Endometrium (tissue), 2 donors: ENCODE data around the gene SGCG.
"Not testable (repeated sequence)": the region's sequence is repeated elsewhere in the genome, so short reads cannot be mapped to it uniquely, and the experiment has no call there.

Experiments
- FAIRE-seq: peaks from 2 replicates; lab custom pipeline; 2012; peaks lifted over from hg19 to GRCh38; lab: Jason Lieb, UNC
- donor health status: control.
- donor health status: control.

The SGCG gene

GRCh38 chr13:23212671-23213070, 31.9 kb downstream of the SGCG start:
- no peak for FAIRE-seq

- FAIRE-seq: no peak
Measured at GRCh38 chr13:23231241-23231640, 50.5 kb downstream of the SGCG start.

- FAIRE-seq: no peak
Measured at GRCh38 chr13:23235994-23236393, 55.2 kb downstream of the SGCG start.

GRCh38 chr13:23243066-23243465, 62.3 kb downstream of the SGCG start:
- no peak for FAIRE-seq

- not testable (repeated sequence) for FAIRE-seq
Measured at GRCh38 chr13:23248410-23248809, 67.6 kb downstream of the SGCG start.

- FAIRE-seq: no peak
Measured at GRCh38 chr13:23254506-23254905, 73.7 kb downstream of the SGCG start.

GRCh38 chr13:23267571-23267970, 86.8 kb downstream of the SGCG start:
- no peak for FAIRE-seq

- FAIRE-seq: no peak
Measured at GRCh38 chr13:23268441-23268840, 87.7 kb downstream of the SGCG start.

- FAIRE-seq: no peak
Measured at GRCh38 chr13:23271331-23271730, 90.6 kb downstream of the SGCG start.

GRCh38 chr13:23273498-23273897, 92.7 kb downstream of the SGCG start:
- no peak for FAIRE-seq

GRCh38 chr13:23279321-23279720, 98.5 kb downstream of the SGCG start:
- no peak for FAIRE-seq

- FAIRE-seq: no peak
Measured at GRCh38 chr13:23288564-23288963, 107.8 kb downstream of the SGCG start.

GRCh38 chr13:23288995-23289394, 108.2 kb downstream of the SGCG start:
- no peak for FAIRE-seq

GRCh38 chr13:23289917-23290357, 109.2 kb downstream of the SGCG start:
- no peak for FAIRE-seq

- no peak for FAIRE-seq
Measured at GRCh38 chr13:23292586-23292985, 111.8 kb downstream of the SGCG start.

- not testable (repeated sequence) for FAIRE-seq
Measured at GRCh38 chr13:23314837-23315236, 134.1 kb downstream of the SGCG start.

- no peak for FAIRE-seq
Measured at GRCh38 chr13:23319883-23320224, 139.1 kb downstream of the SGCG start.

GRCh38 chr13:23320926-23321534, 140.3 kb downstream of the SGCG start:
- no peak for FAIRE-seq

GRCh38 chr13:23321535-23322241, 140.9 kb downstream of the SGCG start:
- FAIRE-seq: no peak

GRCh38 chr13:23322353-23323336, 141.9 kb downstream of the SGCG start:
- no peak for FAIRE-seq

- FAIRE-seq: no peak
Measured at GRCh38 chr13:23323946-23324709, 143.3 kb downstream of the SGCG start.

- FAIRE-seq: no peak
Measured at GRCh38 chr13:23325191-23325590, 144.4 kb downstream of the SGCG start.
